ENCODE measurements around the gene SERHL2. TPM values are rescaled to one million over a fixed set of nuclear protein-coding genes. Genes with fewer than 3 reads are reported as not detected.
"Not testable (repeated sequence)": the region's sequence is repeated elsewhere in the genome, so short reads cannot be mapped to it uniquely, and the experiment has no call there.

Gene SERHL2
- polyA plus RNA-seq, 1 of the 3 experiments (the other 2 are of a cell fraction) = 3.1 TPM

DNA sequence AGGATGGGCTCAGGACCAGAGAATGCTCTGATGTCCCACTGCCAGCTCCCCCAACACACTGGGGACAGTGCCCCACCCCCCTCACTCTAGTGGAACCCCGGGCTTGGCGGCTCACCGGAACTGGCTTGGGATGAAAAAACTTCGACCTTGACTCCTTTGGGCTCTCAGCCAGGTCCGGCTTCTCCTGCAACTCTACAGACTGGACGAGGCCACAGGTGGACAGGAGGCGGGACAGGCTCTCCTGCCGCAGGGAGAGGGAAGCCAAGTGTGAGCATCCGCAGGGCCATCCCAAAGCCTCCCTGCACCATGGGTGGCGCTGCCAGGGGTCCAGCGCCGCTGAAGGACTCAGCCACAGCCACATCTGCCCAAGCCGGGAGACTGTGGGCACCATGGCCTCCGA is 37.9 kb upstream of the SERHL2 start:
- no peak overlapping the region for H3K4me3 ChIP-seq (ENCODE audit: low read depth in 2 of 2, low read length in 1 of 2)
- no CpG with 5 or more reads among the region's 14 CpGs for WGBS (ENCODE audit: low lambda C conversion rate)
- no peak overlapping the region for H3K27ac ChIP-seq (ENCODE audit: low read depth in 2 of 2, low read length in 1 of 2)
- no peaks in the 10 kb centered on the region for H4K20me1 ChIP-seq (ENCODE audit: insufficient read depth)
- H3K36me3 ChIP-seq (replicated peaks in 1 of 2; ENCODE audit: control insufficient read depth in 1 of 2, insufficient read depth in 2 of 2, low read length in 1 of 2) = no peaks in the 10 kb centered on the region
- H3K9me2 ChIP-seq = no peaks in the 10 kb centered on the region
- H3K27me3 ChIP-seq (ENCODE audit: insufficient read depth) = no peaks in the 10 kb centered on the region
- H2AFZ ChIP-seq (ENCODE audit: low read depth) = no peak overlapping the region
- H3K79me2 ChIP-seq (ENCODE audit: insufficient read depth) = peaks cover 11% of the 10 kb centered on the region; the same call in 1 of the 2 replicates
- DNase-seq = no peak
- no peaks in the 10 kb centered on the region for H3K9me3 ChIP-seq
- H3K4me1 ChIP-seq (ENCODE audit: control insufficient read depth in 1 of 2, insufficient read depth in 2 of 2, low read depth in 1 of 2, low read length in 1 of 2) = peaks cover 0 to 2% of the 10 kb centered on the region in 2 experiments; a peak in 1 of 4 replicates
- TF ChIP-seq EP300 (IDR thresholded peaks at IDR 0.05; ENCODE audit: borderline replicate concordance in 1 of 2, low read depth in 1 of 2, low read length in 1 of 2) (no peak), NFIC (IDR thresholded peaks at IDR 0.05; ENCODE audit: borderline replicate concordance) (no peak), RFX5 (IDR thresholded peaks at IDR 0.05; ENCODE audit: low read length) (no peak), GABPA (IDR thresholded peaks at IDR 0.05; ENCODE audit: low read depth) (no peak), RXRA (IDR thresholded peaks at IDR 0.05; ENCODE audit: borderline replicate concordance, low read depth) (no peak), REST (IDR thresholded peaks at IDR 0.05; ENCODE audit: low read depth, low read length) (no peak), SIN3A (IDR thresholded peaks at IDR 0.05; ENCODE audit: borderline replicate concordance, low read depth, low read length) (no peak), FOXJ3 (CRISPR knock-in tag; IDR thresholded peaks at IDR 0.05) (no peak), RCOR1 (IDR thresholded peaks at IDR 0.05; ENCODE audit: low read length) (no peak), NRF1 (IDR thresholded peaks at IDR 0.05; ENCODE audit: low read depth, low read length) (no peak), TAF1 (IDR thresholded peaks at IDR 0.05; ENCODE audit: borderline replicate concordance, low read depth, low read length) (no peak), FOSL2 (IDR thresholded peaks at IDR 0.05; ENCODE audit: borderline replicate concordance, low read depth) (no peak), FOXM1 (IDR thresholded peaks at IDR 0.05; ENCODE audit: low read depth) (no peak), USF2 (IDR thresholded peaks at IDR 0.05; ENCODE audit: borderline replicate concordance, low read depth, low read length) (no peak), JUND (IDR thresholded peaks at IDR 0.05) (no peak), YY1 (IDR thresholded peaks at IDR 0.05; ENCODE audit: low read depth) (no peak), TEAD4 (IDR thresholded peaks at IDR 0.05; ENCODE audit: borderline replicate concordance, insufficient read depth) (no peak), ELF1 (IDR thresholded peaks at IDR 0.05) (no peak)
- TF ChIP-seq, protein P1, sequence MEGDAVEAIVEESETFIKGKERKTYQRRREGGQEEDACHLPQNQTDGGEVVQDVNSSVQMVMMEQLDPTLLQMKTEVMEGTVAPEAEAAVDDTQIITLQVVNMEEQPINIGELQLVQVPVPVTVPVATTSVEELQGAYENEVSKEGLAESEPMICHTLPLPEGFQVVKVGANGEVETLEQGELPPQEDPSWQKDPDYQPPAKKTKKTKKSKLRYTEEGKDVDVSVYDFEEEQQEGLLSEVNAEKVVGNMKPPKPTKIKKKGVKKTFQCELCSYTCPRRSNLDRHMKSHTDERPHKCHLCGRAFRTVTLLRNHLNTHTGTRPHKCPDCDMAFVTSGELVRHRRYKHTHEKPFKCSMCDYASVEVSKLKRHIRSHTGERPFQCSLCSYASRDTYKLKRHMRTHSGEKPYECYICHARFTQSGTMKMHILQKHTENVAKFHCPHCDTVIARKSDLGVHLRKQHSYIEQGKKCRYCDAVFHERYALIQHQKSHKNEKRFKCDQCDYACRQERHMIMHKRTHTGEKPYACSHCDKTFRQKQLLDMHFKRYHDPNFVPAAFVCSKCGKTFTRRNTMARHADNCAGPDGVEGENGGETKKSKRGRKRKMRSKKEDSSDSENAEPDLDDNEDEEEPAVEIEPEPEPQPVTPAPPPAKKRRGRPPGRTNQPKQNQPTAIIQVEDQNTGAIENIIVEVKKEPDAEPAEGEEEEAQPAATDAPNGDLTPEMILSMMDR (IDR thresholded peaks at IDR 0.05) = no peak
- ChIA-PET POLR2A (no interaction called here), CTCF (no interaction called here)
- H3K4me2 ChIP-seq = no peak overlapping the region
- no peaks in the 10 kb centered on the region for H3F3A ChIP-seq (replicated peaks; ENCODE audit: insufficient read depth)
- H3K9ac ChIP-seq = no peak overlapping the region

DNA sequence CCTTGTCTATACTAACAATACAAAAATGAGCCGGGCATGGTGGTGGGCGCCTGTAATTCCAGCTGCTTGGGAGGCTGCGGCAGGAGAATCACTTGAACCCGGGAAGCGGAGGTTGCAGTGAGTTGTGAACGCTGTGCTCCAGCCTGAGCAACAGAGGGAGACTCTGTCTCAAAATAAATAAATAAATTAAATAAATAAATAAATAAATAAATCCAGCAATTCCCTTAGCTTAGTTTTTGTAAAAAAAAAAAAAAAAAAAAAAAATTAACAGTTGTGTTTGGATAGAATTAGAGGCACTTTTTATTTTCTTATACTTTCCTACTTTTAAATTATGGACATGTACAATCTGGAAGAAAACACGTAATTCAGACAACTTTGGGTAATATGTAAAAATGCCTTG is 36.7 kb upstream of the SERHL2 start:
- H3K4me2 ChIP-seq; H3K9ac ChIP-seq; H3K9me2 ChIP-seq; H3K4me1 ChIP-seq (ENCODE audit: control insufficient read depth in 1 of 2, insufficient read depth in 2 of 2, low read depth in 1 of 2, low read length in 1 of 2); H3K27me3 ChIP-seq (ENCODE audit: insufficient read depth); CTCF ChIA-PET; H3K36me3 ChIP-seq (replicated peaks in 1 of 2; ENCODE audit: control insufficient read depth in 1 of 2, insufficient read depth in 2 of 2, low read length in 1 of 2); H4K20me1 ChIP-seq (ENCODE audit: insufficient read depth); H3K4me3 ChIP-seq (ENCODE audit: low read depth in 2 of 2, low read length in 1 of 2); H2AFZ ChIP-seq (ENCODE audit: low read depth); H3F3A ChIP-seq (replicated peaks; ENCODE audit: insufficient read depth); H3K27ac ChIP-seq (ENCODE audit: low read depth in 2 of 2, low read length in 1 of 2); POLR2A ChIA-PET; DNase-seq; H3K9me3 ChIP-seq: not testable (repeated sequence)
- 100% methylated on average over 6 of the region's 7 CpGs for WGBS (ENCODE audit: low lambda C conversion rate)
- peaks cover 11% of the 10 kb centered on the region; the same call in 1 of the 2 replicates for H3K79me2 ChIP-seq (ENCODE audit: insufficient read depth)
